MM.1S (cell line): Measurements from ENCODE around the gene TMEM256.

Experiments
- CTCF ChIP-seq: fragments of 300-600 bp; sonication (generic); IDR thresholded peaks from 2 replicates; pipeline ENCODE4 v1.5.1; 2016; ENCODE audit warnings: antibody characterized with exemption, low read length, mixed read lengths
- EZH2phosphoT487 ChIP-seq: fragments of 300-600 bp; sonication (generic); IDR thresholded peaks from 2 replicates; pipeline ENCODE4 v1.6.1; 2018; ENCODE audit warnings: antibody characterized with exemption, low read length

GRCh38 chr17:7405350-7406234 lies 1.7 kb upstream of the TMEM256 start:
- TF ChIP-seq CTCF (no peak), EZH2phosphoT487 (no peak)
